HG02981 (cell line): ENCODE measurements around the gene RAD9A.
A peak's percentile ranks its signal among the peaks of the same experiment; 100 is the strongest.
"Not testable (repeated sequence)": the region's sequence is repeated elsewhere in the genome, so short reads cannot be mapped to it uniquely, and the experiment has no call there.

Source experiments
- ATAC-seq: cut with Tn5 transposase; IDR thresholded peaks from one replicate; pipeline ENCODE4 v1.9.1; 2021; ENCODE audit warnings: mild to moderate bottlenecking, moderate library complexity; ENCODE audit not compliant: unreplicated experiment

Gene RAD9A

DNA sequence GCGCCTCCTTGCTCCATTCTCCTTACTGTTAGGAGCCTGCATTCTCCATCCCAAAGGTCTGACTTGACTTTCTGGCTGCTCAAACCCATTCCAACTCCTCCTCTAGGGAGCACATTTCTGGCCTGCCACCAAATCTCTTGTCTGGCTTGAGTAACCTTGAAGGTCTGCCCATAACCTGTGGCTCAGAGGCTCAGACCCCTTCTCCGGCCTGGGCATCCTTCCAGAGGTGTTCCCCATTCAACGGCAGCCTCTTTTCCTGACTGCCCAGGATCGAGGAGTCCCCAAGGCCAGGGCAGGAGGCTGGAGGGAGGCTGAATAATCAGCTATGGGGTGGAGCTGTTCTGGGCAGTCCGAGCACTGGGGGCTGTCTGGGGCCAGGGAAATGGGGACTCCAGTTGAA lies 2.2 kb downstream of the RAD9A start:
- ATAC-seq: no peak

DNA sequence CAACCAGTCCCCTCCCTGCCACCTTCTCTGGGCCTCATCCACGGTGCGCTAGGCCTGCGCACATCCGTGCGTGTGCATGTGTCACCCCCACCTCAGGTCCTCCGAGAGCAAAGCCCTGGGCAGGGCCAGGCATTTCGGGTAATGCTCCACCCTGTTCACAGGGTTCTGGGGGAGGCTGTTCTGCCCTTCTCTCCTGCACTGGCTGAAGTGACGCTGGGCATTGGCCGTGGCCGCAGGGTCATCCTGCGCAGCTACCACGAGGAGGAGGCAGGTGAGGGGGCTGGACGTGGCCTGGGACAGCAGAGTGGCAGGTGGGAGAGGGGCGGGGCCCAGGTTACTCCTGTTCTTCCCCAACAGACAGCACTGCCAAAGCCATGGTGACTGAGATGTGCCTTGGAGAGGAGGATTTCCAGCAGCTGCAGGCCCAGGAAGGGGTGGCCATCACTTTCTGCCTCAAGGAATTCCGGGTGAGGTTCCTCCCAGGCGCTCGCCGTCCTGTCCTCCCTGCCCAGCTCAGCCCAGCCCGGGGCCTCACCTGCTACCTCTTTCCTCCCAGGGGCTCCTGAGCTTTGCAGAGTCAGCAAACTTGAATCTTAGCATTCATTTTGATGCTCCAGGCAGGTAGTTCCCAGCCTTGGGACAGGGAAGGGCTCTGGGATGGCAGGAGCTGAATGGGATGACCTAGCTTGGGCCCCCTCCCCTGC lies 3.9 kb downstream of the RAD9A start:
- no peak for ATAC-seq

DNA sequence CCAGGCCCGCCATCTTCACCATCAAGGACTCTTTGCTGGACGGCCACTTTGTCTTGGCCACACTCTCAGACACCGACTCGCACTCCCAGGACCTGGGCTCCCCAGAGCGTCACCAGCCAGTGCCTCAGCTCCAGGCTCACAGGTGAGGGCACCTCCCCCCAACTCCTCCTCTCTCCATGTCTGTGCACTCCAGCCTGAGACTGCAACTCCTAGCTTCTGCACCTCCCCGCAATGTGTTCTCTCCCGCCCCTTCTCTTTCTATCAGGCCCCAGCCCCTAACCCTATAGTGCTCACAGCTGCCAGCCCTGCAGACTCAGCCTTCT lies 4.4 kb downstream of the RAD9A start:
- ATAC-seq: no peak

DNA sequence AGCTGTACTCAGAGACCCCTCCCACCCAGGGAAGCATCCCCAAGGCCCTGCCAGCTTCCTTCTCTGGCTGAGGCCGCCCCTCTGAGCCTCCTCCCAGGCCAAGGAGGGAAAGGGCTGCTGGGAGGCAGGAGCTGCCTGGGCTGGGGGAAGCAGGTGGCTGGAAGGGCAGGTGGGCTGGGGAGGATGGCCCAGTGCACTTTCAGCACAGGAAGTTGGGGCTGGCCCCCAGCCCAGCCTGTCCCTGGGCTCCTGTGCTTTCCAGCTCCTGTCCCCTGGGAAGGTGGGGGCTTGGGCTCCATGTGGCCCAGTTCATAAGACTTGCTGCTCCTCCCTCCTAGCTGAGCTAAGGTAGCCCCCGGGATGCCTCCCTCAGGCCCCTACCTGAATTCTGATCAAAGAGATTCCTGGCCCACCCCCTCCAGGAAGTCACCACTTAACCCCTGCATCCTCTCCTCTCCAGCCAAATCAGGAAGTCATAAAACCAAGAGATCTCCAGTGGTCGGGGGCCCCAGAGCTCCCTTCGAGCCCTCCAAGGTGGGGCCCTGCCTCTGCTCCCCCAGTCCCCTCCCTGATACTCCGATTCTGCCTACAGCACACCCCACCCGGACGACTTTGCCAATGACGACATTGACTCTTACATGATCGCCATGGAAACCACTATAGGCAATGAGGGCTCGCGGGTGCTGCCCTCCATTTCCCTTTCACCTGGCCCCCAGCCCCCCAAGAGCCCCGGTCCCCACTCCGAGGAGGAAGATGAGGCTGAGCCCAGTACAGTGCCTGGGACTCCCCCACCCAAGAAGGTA lies 5.0 kb downstream of the RAD9A start:
- no peak for ATAC-seq

DNA sequence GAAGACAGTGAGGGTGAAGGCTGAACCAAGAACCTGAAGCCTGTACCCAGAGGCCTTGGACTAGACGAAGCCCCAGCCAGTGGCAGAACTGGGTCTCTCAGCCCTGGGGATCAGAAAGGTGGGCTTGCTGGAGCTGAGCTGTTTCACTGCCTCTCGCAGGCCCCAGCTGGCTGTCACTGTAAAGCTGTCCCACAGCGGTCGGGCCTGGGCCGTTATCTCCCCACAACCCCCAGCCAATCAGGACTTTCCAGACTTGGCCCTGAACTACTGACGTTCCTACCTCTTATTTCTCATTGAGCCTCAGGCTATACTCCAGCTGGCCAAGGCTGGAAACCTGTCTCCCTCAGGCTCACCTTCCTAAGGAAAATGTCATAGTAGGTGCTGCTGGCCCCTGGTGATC lies 5.8 kb downstream of the RAD9A start:
- no peak for ATAC-seq

DNA sequence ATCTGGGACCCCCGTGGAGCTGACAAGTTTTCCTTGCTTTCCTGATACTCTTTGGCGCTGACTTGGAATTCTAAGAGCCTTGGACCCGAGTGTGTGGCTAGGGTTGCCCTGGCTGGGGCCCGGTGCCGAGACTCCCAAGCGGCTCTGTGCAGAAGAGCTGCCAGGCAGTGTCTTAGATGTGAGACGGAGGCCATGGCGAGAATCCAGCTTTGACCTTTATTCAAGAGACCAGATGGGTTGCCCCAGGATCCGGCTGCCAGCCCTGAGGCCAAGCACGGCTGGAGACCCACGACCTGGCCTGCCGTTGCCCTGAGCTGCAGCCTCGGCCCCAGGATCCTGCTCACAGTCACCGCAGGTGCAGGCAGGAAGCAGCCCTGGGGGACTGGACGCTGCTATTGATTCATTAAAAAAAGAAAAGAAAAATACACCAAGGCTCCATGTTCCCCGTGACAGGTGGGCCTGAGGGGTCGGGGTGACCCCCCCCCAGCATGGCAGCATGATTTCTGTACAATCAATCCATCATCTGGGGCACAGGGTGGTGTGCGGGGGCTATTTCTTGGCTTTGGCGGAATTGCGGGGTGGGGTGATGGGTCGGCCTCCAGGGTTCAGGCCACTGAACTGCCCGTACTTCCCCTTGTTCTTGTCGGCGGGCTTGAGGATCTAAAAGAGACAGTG lies 6.3 kb downstream of the RAD9A start:
- ATAC-seq: no peak

DNA sequence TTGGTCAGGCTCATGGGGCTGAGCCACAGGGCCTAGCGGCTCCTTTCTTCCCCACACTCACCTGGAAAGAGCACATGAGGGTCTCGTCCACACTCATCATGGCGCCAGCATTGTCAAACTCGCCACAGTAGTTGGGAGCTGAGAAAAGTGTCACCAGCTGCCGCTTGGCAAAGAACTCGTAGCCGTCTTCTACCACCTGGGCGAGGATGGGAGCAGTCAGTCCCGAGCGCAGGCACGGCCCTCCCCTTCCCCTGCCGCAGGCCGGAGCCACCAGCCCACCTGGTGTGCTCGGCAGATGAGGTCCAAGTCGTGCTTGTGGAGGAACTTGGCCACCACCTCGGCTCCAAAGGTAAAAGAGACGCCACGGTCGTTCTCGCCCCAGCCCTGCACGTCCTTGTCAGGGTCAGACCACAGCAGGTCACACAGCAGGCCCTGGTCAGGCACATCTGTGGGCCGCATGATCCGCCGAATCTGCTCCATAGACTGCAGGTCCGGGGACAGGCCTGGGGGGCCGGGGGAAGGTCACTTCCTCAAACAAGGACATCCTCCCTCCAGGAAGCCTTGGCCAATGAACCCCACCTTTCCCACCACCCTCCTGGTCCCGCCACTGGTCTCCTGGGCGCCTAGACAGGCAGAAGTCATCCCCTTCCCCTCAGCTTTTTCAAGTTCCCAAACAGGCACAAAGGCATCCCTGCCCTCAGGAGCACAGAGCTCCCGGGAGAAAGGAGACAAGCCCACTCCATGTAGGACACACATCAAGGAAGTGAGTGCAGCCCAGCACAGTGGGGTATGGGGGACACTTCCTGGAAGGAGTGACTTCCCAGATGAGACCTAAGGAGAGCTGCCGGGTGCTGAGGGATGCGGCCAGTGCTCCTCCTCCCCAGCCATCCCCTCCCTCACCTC lies 7.1 kb downstream of the RAD9A start:
- ATAC-seq: no peak

DNA sequence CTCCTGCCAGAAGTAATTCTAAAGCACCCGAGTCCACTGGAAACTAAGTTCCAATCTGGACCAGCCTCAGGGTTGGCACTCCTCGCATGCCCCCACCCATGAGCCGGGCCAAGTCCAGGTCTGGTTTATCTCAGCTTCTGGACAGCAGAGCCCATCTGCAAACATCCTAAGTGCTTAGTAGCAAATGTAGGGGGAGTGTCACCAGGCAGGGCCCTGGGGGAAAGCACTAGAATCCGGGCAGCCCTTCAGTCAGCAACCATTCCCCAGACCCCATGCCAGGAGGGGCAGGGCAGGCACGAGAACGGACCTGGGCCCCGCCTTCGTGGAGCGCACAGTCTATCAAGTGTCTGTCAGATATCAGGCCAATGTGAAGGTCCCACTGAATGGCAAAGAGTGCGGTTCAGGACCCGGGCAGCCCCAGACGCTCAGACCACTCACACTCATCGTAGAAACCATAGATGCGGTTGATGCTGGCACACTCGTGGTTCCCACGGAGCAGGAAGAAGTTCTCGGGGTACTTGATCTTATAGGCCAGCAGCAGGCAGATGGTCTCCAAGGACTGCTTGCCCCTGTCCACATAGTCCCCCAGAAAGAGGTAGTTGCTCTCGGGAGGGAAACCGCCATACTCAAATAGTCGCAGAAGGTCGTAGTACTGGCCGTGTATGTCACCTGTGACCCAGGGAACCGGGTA lies 8.6 kb downstream of the RAD9A start:
- ATAC-seq: no peak

DNA sequence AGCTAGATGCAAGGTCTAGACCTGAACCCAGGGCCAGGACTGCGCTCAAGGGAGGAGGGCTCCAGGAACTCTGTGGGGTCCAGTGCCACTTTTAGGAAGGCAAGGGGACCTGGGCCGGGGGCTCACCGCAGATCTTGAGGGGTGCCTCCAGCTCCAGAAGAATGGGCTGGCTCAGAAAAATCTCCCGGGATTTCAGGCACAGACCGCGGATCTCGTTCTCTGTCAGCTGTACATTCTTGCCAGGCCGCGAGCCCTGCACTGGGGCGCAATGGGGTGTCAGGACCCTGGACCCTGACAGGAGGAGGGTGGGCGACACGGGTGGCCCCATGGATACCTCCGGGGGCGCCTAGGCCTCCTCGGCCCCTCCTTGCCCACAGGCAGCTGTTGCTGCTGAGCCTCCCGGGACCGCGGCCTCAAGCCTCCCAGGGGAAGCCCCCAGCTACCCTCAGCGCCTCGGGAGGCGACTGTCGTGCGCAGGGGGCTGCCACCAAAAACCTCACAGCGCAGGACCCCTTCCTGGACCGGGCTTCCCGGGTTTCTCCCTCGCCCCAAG lies 9.2 kb downstream of the RAD9A start:
- peak; percentile 6 for ATAC-seq

DNA sequence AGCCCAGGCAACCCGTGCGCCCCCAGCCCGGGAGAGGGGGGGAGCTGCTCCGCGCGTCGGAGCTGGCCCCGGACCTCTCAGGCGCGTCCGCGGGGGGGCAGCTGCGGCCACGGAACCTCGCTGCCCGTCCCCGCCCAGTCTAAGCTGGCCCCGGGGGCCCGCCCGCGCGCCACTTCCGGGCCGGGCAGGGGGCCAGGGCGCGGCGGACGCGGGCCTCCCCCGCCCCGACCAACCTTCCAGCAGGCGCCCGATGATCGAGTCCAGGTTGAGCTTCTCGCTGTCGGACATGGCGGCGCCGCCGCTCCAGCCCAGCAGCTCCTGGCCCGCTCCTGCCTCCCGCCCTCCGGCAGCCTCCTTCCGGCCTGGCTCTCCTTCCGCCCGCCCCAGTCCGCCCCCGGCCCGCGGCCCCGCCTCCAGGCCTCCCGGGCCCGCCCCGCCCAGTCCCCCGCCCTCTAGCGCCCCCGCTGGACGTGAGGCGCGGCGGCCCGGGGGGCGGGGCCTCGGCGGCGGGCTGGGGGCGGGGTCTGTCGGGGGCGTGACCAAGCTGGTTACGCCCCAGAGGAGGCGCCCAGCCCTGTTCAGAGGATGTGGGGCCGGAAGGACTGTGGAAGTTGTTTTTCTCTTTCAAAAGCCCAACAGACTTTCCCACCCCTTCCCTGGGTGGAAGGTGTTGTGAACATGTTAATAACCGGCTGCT lies 9.9 kb downstream of the RAD9A start, which contains the start of gene PPP1CA:
Gene PPP1CA (minus strand): TSS at position 364 of the 697 bp plus-strand sequence. CDS start 76 bp downstream, at position 288.
- ATAC-seq: peak; percentile 67

DNA sequence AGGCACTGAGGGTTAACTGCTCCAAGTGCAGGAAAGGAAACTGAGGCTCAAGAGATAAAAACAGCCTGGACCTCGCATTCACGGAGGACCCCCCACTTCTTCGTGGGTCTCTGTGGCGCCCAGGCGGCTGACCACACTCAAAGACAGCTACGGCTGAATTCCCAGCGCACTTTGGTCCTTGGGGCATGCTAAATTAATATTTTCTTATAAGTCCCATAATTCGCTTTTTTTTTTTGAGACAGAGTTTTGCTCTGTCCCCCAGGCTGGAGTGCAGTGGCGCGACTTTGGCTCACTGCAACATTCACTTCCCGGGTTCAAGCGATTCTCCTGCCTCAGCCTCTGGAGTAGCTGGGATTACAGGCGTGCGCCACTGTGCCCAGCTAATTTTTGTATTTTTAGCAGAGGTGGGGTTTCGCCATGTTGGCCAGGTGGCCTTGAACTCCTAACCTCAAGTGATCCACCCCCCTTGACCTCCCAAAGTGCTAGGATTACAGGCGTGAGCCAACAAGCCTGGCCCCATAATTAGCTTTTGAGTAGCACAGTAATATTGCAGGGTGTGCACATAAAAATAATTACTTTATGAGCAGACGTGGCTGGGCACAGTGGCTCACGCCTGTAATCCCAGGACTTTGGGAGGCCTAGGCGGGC lies 10.5 kb downstream of the RAD9A start:
- ATAC-seq: not testable (repeated sequence)

DNA sequence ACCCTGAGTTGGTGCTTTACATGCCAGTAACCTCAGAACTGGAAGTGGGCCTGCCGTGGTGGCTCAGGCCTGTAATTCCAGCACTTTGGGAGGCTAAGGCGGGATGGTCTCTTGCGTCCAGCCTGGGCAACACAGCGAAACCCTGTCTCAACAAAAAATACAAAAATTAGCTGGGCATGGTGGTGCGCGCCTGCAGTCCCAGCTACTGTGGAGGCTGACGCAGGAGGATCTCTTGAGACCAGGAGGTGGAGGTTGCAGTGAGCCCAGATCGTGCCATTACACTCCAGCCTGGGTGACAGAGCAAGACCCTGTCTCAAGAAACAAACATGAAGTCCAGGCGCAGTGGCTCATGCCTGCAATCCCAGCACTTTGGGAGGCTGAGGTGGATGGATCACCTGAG lies 11.3 kb downstream of the RAD9A start:
- not testable (repeated sequence) for ATAC-seq

DNA sequence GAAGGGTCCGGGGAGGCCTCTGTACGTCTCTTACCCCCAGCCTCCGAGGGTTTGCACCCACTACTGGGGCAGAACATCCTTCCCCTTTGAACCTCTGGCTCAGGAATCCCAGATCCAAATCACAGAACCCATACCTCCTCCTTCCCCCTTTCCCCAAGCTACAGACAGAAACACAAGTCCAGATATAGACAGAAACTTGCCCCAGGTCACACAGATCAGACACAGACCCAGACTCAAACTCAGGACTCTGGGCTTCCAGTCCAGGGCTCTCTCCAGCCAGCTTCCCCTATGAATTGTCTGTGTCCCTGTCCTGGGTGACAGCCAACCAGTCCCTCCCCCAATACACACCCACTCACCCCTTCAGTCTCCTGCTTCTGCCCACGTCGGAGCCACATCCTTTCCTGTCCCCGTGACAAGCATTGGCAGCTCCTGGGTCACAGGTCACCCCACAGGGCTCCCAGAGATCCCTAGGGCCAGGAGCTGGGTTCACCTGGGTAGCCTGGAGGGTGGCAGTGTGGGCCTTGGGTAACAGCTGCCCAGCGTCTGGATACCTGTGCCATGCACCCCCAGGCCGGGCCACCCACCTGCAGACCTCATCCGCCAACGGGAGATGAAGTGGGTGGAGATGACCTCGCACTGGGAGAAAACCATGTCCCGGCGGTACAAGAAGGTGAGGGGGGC lies 12.9 kb downstream of the RAD9A start:
- no peak for ATAC-seq

DNA sequence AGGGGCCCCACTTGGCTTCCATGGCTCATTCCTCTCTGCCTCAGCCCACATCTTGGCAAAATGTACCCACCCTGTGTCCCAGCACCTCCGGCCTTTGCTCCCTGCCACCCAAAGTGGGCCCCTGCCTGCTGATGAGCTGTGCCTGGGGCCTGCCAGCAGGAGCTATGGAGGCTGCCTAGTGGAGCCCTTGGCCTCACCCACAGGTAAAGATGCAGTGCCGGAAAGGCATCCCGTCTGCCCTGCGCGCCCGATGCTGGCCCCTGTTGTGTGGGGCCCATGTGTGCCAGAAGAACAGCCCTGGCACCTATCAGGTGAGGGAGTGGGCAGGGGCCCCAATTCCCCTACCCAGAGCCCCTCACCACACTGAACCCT lies 13.4 kb downstream of the RAD9A start:
- ATAC-seq: no peak

DNA sequence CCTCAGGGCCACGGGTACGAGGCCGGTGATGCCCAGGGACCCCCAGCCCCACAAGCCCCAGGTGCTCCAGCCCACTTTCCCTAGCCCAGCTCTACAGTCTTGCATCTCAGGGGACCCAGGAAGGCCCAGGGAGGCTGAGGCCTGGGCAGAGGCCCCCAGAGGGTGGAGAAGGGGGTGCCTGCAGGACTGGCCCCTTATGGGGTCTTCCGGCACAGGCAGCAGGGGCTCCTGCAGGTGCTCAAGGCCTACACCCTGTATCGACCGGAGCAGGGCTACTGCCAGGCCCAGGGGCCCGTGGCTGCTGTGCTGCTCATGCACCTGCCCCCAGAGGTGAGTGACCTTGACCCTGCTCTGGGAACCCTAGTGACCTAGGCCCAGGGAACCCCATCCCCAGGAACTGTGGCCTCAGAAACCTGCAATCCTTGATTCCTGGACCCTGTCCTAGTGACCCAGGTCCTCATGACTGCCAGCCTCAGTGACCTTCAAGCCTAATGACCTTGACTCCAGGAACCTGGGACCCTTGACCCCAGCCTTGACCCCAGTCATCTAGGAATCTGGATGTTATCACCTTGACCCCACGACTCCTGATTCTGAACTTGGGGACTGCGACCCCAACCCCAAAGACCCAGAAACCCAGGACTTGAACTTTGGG lies 14.0 kb downstream of the RAD9A start:
- no peak for ATAC-seq

DNA sequence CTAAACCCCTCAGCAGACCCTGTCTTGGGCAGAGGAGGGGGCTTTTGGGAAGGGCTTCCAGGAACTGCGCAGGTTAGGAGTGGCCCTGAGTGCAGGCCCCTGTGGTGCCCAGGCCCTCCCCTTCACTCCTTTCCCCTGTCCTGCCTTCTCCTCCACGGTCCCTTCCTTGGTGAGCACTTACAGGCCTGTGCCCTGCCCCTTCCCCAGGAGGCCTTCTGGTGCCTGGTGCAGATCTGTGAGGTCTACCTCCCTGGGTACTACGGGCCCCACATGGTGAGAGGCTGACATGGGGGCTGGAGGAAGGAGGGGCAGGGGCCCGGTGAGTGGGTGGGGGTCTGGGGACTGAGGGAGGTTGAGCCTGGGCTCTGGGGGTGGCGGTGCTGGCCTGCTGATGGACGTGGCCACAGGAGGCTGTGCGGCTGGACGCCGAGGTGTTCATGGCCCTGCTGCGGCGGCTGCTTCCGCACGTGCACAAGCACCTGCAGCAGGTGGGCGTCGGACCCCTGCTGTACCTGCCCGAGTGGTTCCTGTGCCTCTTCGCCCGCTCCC lies 14.7 kb downstream of the RAD9A start:
- ATAC-seq: no peak

DNA sequence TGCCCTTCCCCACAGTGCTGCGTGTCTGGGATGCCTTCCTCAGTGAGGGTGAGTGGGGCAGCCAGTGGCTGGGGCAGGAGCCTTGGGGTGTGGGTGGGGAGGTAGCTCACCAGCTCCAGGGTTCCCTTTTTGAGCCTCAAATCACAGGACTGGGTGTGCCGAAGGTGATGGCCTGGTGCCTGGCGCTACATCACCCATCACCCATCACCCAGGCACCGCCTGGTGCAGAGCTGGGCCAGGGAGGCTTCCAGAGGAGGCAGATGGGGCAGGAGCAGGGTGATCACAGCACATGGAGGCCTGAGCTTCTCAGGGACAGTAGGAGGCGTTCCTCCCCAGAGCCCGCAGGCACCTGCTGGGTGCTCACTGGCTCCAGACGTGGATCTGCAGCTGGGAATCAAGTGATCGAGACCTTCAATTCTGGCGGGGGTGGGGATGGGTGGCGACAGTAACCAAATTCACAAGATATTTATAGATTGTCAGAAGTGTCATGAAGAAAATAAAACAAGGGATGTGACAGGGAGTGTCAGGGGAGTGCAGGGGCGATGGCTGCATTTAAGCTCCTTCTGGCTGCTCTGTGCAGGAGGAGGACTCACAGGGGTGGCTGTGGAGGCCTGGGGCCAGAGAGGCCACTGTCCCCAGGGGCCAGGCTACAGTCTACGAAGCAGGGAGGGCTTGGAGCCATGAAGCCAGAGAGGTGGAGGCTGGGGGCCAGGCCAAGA lies 15.3 kb downstream of the RAD9A start:
- no peak for ATAC-seq
